HG03095 (cell line): ENCODE measurements around the gene ALG14.
"Not testable (repeated sequence)": the region's sequence is repeated elsewhere in the genome, so short reads cannot be mapped to it uniquely, and the experiment has no call there.

ENCODE experiments used
- ATAC-seq: cut with Tn5 transposase; IDR thresholded peaks from one replicate; pipeline ENCODE4 v1.9.1; 2021; ENCODE audit warnings: moderate library complexity; ENCODE audit not compliant: unreplicated experiment

The ALG14 gene

GRCh38 chr1:94955767-94956632, 116.8 kb downstream of the ALG14 start:
- ATAC-seq: no peak

GRCh38 chr1:94954263-94955220, 118.2 kb downstream of the ALG14 start:
- ATAC-seq: no peak

GRCh38 chr1:94953746-94954145, 119.0 kb downstream of the ALG14 start:
- ATAC-seq: no peak

- no peak for ATAC-seq
Observed at GRCh38 chr1:94953107-94953506, 119.6 kb downstream of the ALG14 start.

GRCh38 chr1:94952539-94952938, 120.2 kb downstream of the ALG14 start:
- ATAC-seq: no peak

GRCh38 chr1:94951509-94952208, 121.1 kb downstream of the ALG14 start:
- no peak for ATAC-seq

- ATAC-seq: no peak
Observed at GRCh38 chr1:94951046-94951445, 121.7 kb downstream of the ALG14 start.

- ATAC-seq: no peak
Observed at GRCh38 chr1:94949681-94950661, 122.8 kb downstream of the ALG14 start.

- no peak for ATAC-seq
Observed at GRCh38 chr1:94947437-94947836, 125.3 kb downstream of the ALG14 start.

GRCh38 chr1:94946886-94947285, 125.9 kb downstream of the ALG14 start:
- ATAC-seq: no peak

- no peak for ATAC-seq
Observed at GRCh38 chr1:94942171-94943128, 130.3 kb downstream of the ALG14 start.

- not testable (repeated sequence) for ATAC-seq
Observed at GRCh38 chr1:94941480-94941879, 131.3 kb downstream of the ALG14 start.

- no peak for ATAC-seq
Observed at GRCh38 chr1:94940738-94941137, 132.0 kb downstream of the ALG14 start.

GRCh38 chr1:94937820-94938219, 134.9 kb downstream of the ALG14 start:
- no peak for ATAC-seq

- ATAC-seq: no peak
Observed at GRCh38 chr1:94936861-94937620, 135.7 kb downstream of the ALG14 start.

- no peak for ATAC-seq
Observed at GRCh38 chr1:94935476-94935875, 137.3 kb downstream of the ALG14 start.

- no peak for ATAC-seq
Observed at GRCh38 chr1:94935034-94935433, 137.7 kb downstream of the ALG14 start.

- ATAC-seq: no peak
Observed at GRCh38 chr1:94934551-94934950, 138.2 kb downstream of the ALG14 start.
